B cell (primary cell): ENCODE measurements around the gene AP3M1. TPM values are rescaled to one million over a fixed set of nuclear protein-coding genes. Genes with fewer than 3 reads are reported as not detected.

Source experiments
- ATAC-seq: fragments of 200-7000 bp; cut with Tn5 transposase; one replicate; pipeline ENCODE4 v1.10.0; 2021; ENCODE audit warnings: low read depth, mild to moderate bottlenecking, moderate number of reproducible peaks, moderate library complexity
- CTCF ChIA-PET: fragments of 350-600 bp; sonication (Branson Sonifier 250); formaldehyde crosslinking; loops from one replicate; lab custom pipeline; 2021; ENCODE audit warnings: antibody characterized with exemption, inconsistent platforms; lab: Charles Lee
- POLR2A ChIA-PET: fragments of 350-600 bp; sonication (Branson Sonifier 250); formaldehyde crosslinking; loops from one replicate; lab custom pipeline; 2021; ENCODE audit warnings: antibody characterized with exemption; lab: Charles Lee
- DNase-seq: peaks from one replicate; pipeline ENCODE4 v3.0.0; 2013
- H2AFZ ChIP-seq: 2 replicates; pipeline ENCODE4 v1.6.1; 2012; ENCODE audit warnings: mild to moderate bottlenecking, low read depth, low read length; ENCODE audit not compliant: insufficient read depth, poor library complexity, severe bottlenecking
- H3K27ac ChIP-seq, 2 donors: 1 replicate in 1 of 2; 2 replicates in 1 of 2; pipeline ENCODE4 v1.5.1; 2012 to 2013; ENCODE audit warnings: low read length in 2 of 2, mild to moderate bottlenecking in 2 of 2, moderate library complexity in 1 of 2
- H3K27me3 ChIP-seq, 4 experiments: fragments of 200-600 bp in 1 of 4; sonication (generic) in 1 of 4; replicated peaks in 1 of 4; 1 replicate in 2 of 4; 2 replicates in 2 of 4; pipeline versions ENCODE4 v1.6.1 to v1.7.0; 2013 to 2016; ENCODE audit warnings: low read length in 3 of 4, mild to moderate bottlenecking in 2 of 4, mixed read lengths in 1 of 4, moderate library complexity in 1 of 4; ENCODE audit not compliant: insufficient read depth in 4 of 4, control insufficient read depth in 3 of 4; ENCODE audit errors: control extremely low read depth in 1 of 4
- H3K36me3 ChIP-seq, 2 experiments: replicated peaks in 1 of 2; 1 replicate in 1 of 2; 2 replicates in 1 of 2; pipeline versions ENCODE4 v1.6.1 to v1.7.1; 2013; ENCODE audit warnings: low read length in 1 of 2; ENCODE audit not compliant: insufficient read depth in 2 of 2, control insufficient read depth in 1 of 2; ENCODE audit errors: control extremely low read depth in 1 of 2, extremely low read depth in 1 of 2
- H3K4me1 ChIP-seq, 2 donors: fragments of 200-600 bp in 1 of 2; sonication (generic) in 1 of 2; 1 replicate in 1 of 2; 2 replicates in 1 of 2; pipeline versions ENCODE4 v1.5.1 to v1.6.1; 2013 to 2017; ENCODE audit warnings: low read length in 2 of 2; ENCODE audit not compliant: control insufficient read depth in 2 of 2, insufficient read depth in 2 of 2
- H3K4me2 ChIP-seq: replicated peaks from 2 replicates; pipeline ENCODE3; 2012; ENCODE audit warnings: mild to moderate bottlenecking, low read depth, low read length; ENCODE audit not compliant: poor library complexity, severe bottlenecking
- H3K4me3 ChIP-seq, 5 experiments: fragments of 200-600 bp in 1 of 5; sonication (generic) in 1 of 5; 1 replicate in 3 of 5; 2 replicates in 2 of 5; pipeline versions ENCODE4 v1.5.1 to v1.7.0; 2011 to 2016; ENCODE audit warnings: low read length in 4 of 5, mild to moderate bottlenecking in 4 of 5, low read depth in 2 of 5, control low read depth in 1 of 5, moderate library complexity in 1 of 5; ENCODE audit not compliant: insufficient read depth in 1 of 5; ENCODE audit errors: control extremely low read depth in 1 of 5, extremely low read depth in 1 of 5
- H3K79me2 ChIP-seq: fragments of 200-600 bp; sonication (generic); one replicate; pipeline ENCODE4 v1.6.0; 2016; ENCODE audit warnings: low read length; ENCODE audit not compliant: control insufficient read depth, insufficient read depth
- H3K9ac ChIP-seq: fragments of 200-600 bp; sonication (generic); 2 replicates; pipeline ENCODE4 v1.6.1; 2017; ENCODE audit warnings: mild to moderate bottlenecking, low read length, moderate library complexity
- H3K9me3 ChIP-seq, 3 donors: one replicate each; pipeline versions ENCODE4 v1.6.1 to v1.7.1; 2013; ENCODE audit warnings: low read length in 2 of 3; ENCODE audit not compliant: control insufficient read depth in 2 of 3, insufficient read depth in 1 of 3; ENCODE audit errors: control extremely low read depth in 1 of 3
- H4K20me1 ChIP-seq: 2 replicates; pipeline ENCODE4 v1.6.0; 2012; ENCODE audit warnings: mild to moderate bottlenecking, low read length; ENCODE audit not compliant: insufficient read depth, control insufficient read depth, poor library complexity, severe bottlenecking
- H3K27ac Mint-ChIP-seq: one replicate; pipeline ENCODE4 v1.8.0; 2021; ENCODE audit warnings: mixed read lengths
- H3K27me3 Mint-ChIP-seq: one replicate; pipeline ENCODE4 v1.8.0; 2021; ENCODE audit warnings: mixed read lengths
- H3K4me1 Mint-ChIP-seq: one replicate; pipeline ENCODE4 v1.8.0; 2021; ENCODE audit warnings: mixed read lengths
- H3K4me3 Mint-ChIP-seq: one replicate; pipeline ENCODE4 v1.8.0; 2021; ENCODE audit warnings: mixed read lengths
- H3K9me3 Mint-ChIP-seq: one replicate; pipeline ENCODE4 v1.8.0; 2022; ENCODE audit warnings: mixed read lengths; ENCODE audit not compliant: insufficient read depth
- EZH2 ChIP-seq: IDR thresholded peaks from 2 replicates; pipeline ENCODE4 v1.6.1; 2012; ENCODE audit warnings: borderline replicate concordance, low read depth, mild to moderate bottlenecking, moderate library complexity, low read length; ENCODE audit not compliant: insufficient read depth, poor library complexity, severe bottlenecking
- WGBS: methylation state at CpG from one replicate; pipeline ENCODE4 v1.1.5; 2013; ENCODE audit warnings: missing lambda C conversion rate; ENCODE audit not compliant: insufficient coverage; 5-methylcytosine and 5-hydroxymethylcytosine counted together
- intact Hi-C: fragments of 100-400 bp; cut with micrococcal nuclease; formaldehyde crosslinking; loops from one replicate; pipeline ENCODE4 v1.10.0; 2022
- polyA plus RNA-seq: library from polyadenylated mRNA; depleted of rRNA; stranded (reverse); fragments of >200 nt; gene quantifications from 2 replicates; pipeline ENCODE4 v1.2.3, GENCODE V29; 2012
- total RNA-seq, 2 donors: library from RNA; stranded (reverse); fragments of 120-200 nt in 1 of 2; gene quantifications; 1 replicate in 1 of 2; 2 replicates in 1 of 2; pipeline versions ENCODE4 v1.2.3 to v1.2.4, GENCODE V29; 2013 to 2022
- TF ChIP-seq, protein P1 (sequence below): fragments of 200-600 bp; IDR thresholded peaks from one replicate; pipeline ENCODE4 v1.8.0; 2022; ENCODE audit warnings: antibody characterized with exemption, mild to moderate bottlenecking

Gene AP3M1
- total and polyA plus RNA-seq, 2 donors (not counting 1 experiment from before 2014, with no cell fraction given): 21.6 to 50.4 TPM

GRCh38 chr10:74107391-74107790 is 43.2 kb downstream of the AP3M1 start:
- Histone ChIP-seq H3K36me3 (peaks cover 13 to 71% of the 10 kb centered on the region in 2 experiments), H3K4me1 (no peaks in the 10 kb centered on the region), H2AFZ (no peak overlapping the region), H3K27ac (no peak overlapping the region), H3K4me2 (no peak overlapping the region), H3K4me3 (no peak overlapping the region), H3K27me3 (no peaks in the 10 kb centered on the region), H3K9ac (no peak overlapping the region), H3K9me3 (no peaks in the 10 kb centered on the region), H3K79me2 (no peaks in the 10 kb centered on the region), H4K20me1 (no peaks in the 10 kb centered on the region)
- Mint-ChIP-seq H3K9me3 (no peaks in the 10 kb centered on the region), H3K4me1 (no peaks in the 10 kb centered on the region), H3K27ac (no peak overlapping the region), H3K27me3 (no peaks in the 10 kb centered on the region), H3K4me3 (no peak overlapping the region)
- ChIA-PET POLR2A (interaction anchor here (0.6 kb wide), 1 partner anchor 149 kb away, joined by 3 read pairs; no protein-coding TSS in a partner anchor), CTCF (interaction anchor here (0.9 to 1.2 kb wide), 2 partner anchors 127 to 220 kb away, joined by 3 to 4 read pairs; no protein-coding TSS in a partner anchor)
- ATAC-seq (no peak), DNase-seq (no peak)
- WGBS: 95% methylated on average over 3 of the region's 4 CpGs
- TF ChIP-seq EZH2: no peak
- TF ChIP-seq, protein P1, sequence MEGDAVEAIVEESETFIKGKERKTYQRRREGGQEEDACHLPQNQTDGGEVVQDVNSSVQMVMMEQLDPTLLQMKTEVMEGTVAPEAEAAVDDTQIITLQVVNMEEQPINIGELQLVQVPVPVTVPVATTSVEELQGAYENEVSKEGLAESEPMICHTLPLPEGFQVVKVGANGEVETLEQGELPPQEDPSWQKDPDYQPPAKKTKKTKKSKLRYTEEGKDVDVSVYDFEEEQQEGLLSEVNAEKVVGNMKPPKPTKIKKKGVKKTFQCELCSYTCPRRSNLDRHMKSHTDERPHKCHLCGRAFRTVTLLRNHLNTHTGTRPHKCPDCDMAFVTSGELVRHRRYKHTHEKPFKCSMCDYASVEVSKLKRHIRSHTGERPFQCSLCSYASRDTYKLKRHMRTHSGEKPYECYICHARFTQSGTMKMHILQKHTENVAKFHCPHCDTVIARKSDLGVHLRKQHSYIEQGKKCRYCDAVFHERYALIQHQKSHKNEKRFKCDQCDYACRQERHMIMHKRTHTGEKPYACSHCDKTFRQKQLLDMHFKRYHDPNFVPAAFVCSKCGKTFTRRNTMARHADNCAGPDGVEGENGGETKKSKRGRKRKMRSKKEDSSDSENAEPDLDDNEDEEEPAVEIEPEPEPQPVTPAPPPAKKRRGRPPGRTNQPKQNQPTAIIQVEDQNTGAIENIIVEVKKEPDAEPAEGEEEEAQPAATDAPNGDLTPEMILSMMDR: no peak
- intact Hi-C loops: no loop called here

GRCh38 chr10:74104996-74105395 is 45.6 kb downstream of the AP3M1 start:
- no peak overlapping the region for H3K4me3 Mint-ChIP-seq
- no peak overlapping the region for H3K27ac Mint-ChIP-seq
- Histone ChIP-seq H3K9ac (no peak overlapping the region), H3K79me2 (no peaks in the 10 kb centered on the region), H3K4me3 (no peak overlapping the region), H2AFZ (no peak overlapping the region), H3K27me3 (no peaks in the 10 kb centered on the region), H3K27ac (no peak overlapping the region), H3K4me2 (no peak overlapping the region), H3K9me3 (no peaks in the 10 kb centered on the region), H4K20me1 (no peaks in the 10 kb centered on the region), H3K36me3 (peaks cover 13 to 61% of the 10 kb centered on the region in 2 experiments), H3K4me1 (no peaks in the 10 kb centered on the region)
- ChIA-PET POLR2A (no interaction called here), CTCF (interaction anchor here (2.3 to 3.5 kb wide), 2 partner anchors 218 to 226 kb away, joined by 8 to 29 read pairs; no protein-coding TSS in a partner anchor)
- H3K27me3 Mint-ChIP-seq: no peaks in the 10 kb centered on the region
- H3K4me1 Mint-ChIP-seq: no peaks in the 10 kb centered on the region
- 100% methylated on average over 6 of the region's 8 CpGs for WGBS
- H3K9me3 Mint-ChIP-seq: no peaks in the 10 kb centered on the region
- DNase-seq (no peak), ATAC-seq (no peak)
- intact Hi-C loops: no loop called here
- TF ChIP-seq, protein P1: no peak
- TF ChIP-seq EZH2: no peak
